ENCODE data around the gene RNU6-1. TPM values are rescaled to one million over a fixed set of nuclear protein-coding genes. Genes with fewer than 3 reads are reported as not detected.
A peak's percentile ranks its signal among the peaks of the same experiment; 100 is the strongest.

Gene RNU6-1
- total and polyA plus RNA-seq, 11 donors: not detected

DNA sequence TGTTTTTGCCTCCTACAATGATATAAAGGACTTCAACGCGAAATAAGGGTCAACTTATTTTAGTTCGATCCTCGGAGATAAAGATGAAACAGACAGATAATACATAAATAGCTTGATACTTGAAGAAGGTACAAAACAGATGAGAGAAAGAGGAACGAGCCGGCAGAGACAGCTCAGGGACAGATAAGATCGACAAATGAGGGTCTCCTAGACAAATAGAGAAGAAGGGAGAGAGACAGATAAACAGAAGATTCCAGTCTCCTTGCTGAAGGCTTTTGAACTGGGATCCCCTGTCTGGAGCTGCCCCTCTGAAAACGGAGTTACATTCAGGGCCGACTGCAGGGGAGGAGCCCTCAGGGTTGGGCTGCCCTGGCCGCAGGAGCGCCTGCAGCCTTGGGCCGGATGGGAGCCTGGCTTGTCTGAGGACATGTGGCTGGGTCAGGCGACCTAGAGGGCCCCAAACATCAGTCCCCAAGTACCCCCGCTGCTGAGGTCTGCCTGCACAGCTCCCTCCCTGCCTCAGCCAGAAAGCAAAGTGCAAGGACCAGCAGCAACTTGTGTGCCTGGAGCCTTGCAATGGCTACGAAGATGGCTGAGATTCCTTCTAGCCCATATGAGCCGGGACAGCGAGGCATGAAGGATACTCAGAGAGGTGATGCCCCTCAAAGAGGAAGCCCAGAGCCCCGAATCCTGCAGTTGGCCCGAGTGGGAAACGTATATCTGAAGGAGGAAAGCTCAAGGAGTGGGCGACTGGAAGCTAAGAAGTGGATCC, 15.5 kb downstream of the RNU6-1 start:
- peaks cover 90 to 100% (median 99%) of the 10 kb centered on the region in 9 donors for H3K27me3 ChIP-seq
- intact Hi-C loops (cut with DNase I): no loop called here
- TF ChIP-seq, protein P1, sequence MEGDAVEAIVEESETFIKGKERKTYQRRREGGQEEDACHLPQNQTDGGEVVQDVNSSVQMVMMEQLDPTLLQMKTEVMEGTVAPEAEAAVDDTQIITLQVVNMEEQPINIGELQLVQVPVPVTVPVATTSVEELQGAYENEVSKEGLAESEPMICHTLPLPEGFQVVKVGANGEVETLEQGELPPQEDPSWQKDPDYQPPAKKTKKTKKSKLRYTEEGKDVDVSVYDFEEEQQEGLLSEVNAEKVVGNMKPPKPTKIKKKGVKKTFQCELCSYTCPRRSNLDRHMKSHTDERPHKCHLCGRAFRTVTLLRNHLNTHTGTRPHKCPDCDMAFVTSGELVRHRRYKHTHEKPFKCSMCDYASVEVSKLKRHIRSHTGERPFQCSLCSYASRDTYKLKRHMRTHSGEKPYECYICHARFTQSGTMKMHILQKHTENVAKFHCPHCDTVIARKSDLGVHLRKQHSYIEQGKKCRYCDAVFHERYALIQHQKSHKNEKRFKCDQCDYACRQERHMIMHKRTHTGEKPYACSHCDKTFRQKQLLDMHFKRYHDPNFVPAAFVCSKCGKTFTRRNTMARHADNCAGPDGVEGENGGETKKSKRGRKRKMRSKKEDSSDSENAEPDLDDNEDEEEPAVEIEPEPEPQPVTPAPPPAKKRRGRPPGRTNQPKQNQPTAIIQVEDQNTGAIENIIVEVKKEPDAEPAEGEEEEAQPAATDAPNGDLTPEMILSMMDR (IDR thresholded peaks at IDR 0.05): no peak
- TF ChIP-seq POLR2A (IDR thresholded peaks at IDR 0.05): no peak
- 5 to 10% (median 7%) methylated on average over 14 to 21 of the region's 21 CpGs for WGBS, 4 donors
- no peak for ATAC-seq
- H3K4me3 ChIP-seq: peak overlapping the region in 1 of 12 donors; percentile 2
- H3K4me1 ChIP-seq: peaks cover 0 to 82% (median 46%) of the 10 kb centered on the region in 12 donors
- no peaks in the 10 kb centered on the region for H3K9me3 ChIP-seq
- no peak overlapping the region for H3K27ac ChIP-seq
- no peaks in the 10 kb centered on the region for H3K36me3 ChIP-seq
- peak in 1 of 5 donors; percentile 9 for DNase-seq

DNA sequence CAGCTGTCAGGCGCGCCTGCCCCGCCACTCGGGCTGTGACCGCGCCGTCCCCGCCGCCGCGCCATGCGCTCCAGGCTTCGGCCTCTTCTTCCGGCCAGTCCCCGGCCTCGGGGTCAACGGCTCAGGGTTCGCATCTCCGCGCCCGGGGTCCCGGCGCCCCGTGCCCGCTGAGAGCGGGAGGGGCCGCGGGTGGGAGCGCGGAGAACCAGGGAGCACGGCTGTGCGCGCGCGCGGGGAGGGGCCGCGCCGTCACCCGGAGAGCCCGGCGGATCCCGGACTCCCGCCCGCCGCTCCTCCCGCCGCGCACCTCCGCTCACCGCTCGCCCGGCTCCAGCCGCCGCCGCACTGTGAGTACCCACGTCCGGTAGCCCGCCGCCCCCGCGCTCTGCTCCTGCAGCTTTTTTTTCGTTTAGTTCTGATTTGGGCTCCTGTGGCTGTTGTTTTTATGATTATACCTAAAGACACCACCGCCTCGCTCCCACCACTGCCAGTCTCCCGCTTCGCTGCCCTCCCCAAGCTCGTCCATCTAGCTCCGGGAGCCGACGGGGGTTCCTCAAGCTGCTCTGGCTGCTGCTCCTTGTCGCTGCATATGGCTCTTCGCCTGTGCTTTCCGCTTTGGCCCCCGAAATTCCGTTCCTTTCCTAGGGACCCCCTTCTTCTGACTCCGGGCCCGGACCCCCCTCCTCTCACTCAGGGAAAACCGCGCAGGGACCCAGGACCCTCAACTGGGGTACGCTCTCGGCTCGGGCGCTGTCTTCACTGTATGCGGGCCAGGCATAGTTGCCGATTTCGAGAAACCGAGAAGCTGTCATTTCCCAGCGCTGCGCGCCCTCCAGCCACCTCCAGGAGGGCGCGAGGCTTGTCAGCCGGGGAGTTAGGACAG, 16.3 kb downstream of the RNU6-1 start:
- Histone ChIP-seq H3K4me1 (peaks cover 0 to 74% (median 40%) of the 10 kb centered on the region in 12 donors), H3K27ac (no peak overlapping the region), H3K36me3 (no peaks in the 10 kb centered on the region), H3K27me3 (peaks cover 89 to 100% (median 96%) of the 10 kb centered on the region in 9 donors), H3K9me3 (no peaks in the 10 kb centered on the region), H3K4me3 (peak overlapping the region in 4 of 12 donors; percentile 3 to 37 (median 28))
- TF ChIP-seq, protein P1 (IDR thresholded peaks at IDR 0.05): no peak
- no peak for TF ChIP-seq POLR2A (IDR thresholded peaks at IDR 0.05)
- intact Hi-C loops (cut with DNase I): no loop called here
- DNase-seq (peak in 1 of 5 donors; percentile 9), ATAC-seq (no peak)
- 1 to 3% (median 2%) methylated on average over 40 to 94 of the region's 94 CpGs for WGBS, 4 donors

DNA sequence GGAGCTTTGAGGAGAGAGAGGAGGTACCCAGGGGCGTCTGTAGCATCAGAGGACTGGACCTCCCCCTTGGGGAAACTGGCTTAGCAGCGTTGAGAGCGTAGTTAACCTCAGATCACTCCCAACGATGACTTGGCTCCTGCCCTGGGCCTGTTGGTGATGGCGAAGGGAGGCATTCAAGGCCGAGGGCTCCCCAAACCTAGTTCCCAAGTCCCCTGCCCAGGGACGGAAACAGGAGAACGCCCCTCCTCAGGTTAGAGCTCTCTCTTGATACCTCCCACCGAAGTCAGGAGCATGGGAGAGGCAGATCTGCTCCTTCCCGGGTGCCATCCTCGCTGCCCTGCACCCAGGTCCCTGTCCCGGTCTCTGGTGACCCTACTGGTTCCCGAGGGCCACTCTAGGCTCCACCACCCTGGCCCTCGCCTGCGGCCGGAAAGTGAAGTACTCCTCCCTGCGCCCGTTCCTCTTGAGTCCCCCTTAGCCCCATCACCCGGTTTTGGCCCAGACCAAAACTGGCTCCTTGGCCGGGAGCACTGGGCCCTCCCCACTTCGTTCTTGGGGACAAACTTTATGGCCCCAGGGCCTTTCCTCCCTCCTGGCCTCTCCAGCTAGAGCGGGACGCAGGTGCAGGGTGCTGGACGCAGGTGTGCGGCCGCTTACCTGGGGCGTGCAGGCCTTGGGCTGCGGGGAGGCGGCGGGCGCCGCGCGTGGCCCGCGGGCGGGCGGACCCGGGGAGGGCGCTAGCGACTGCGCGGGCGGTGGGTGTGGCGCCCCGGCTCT, 17.1 kb downstream of the RNU6-1 start:
- Histone ChIP-seq H3K36me3 (no peaks in the 10 kb centered on the region), H3K4me1 (peaks cover 0 to 65% (median 32%) of the 10 kb centered on the region in 12 donors), H3K9me3 (no peaks in the 10 kb centered on the region), H3K27ac (no peak overlapping the region), H3K27me3 (peaks cover 80 to 100% (median 96%) of the 10 kb centered on the region in 9 donors), H3K4me3 (peak overlapping the region in 4 of 12 donors; percentile 3 to 37 (median 28))
- intact Hi-C loops (cut with DNase I): no loop called here
- TF ChIP-seq, protein P1 (IDR thresholded peaks at IDR 0.05): no peak
- TF ChIP-seq POLR2A (IDR thresholded peaks at IDR 0.05): no peak
- no peak for ATAC-seq
- peak in 1 of 5 donors; percentile 9 for DNase-seq
- 3 to 5% (median 4%) methylated on average over 18 to 46 of the region's 46 CpGs for WGBS, 4 donors
